ENCODE results near the gene CEP68.

CEP68 gene

GRCh38 chr2:65081232-65081685 lies 25.0 kb downstream of the CEP68 start:
- TF ChIP-seq CTCF (IDR thresholded peaks at IDR 0.05) = no peak

GRCh38 chr2:65085148-65085547 lies 28.9 kb downstream of the CEP68 start:
- TF ChIP-seq CTCF (IDR thresholded peaks at IDR 0.05) = no peak

- no peak for TF ChIP-seq CTCF (IDR thresholded peaks at IDR 0.05)
Measured at GRCh38 chr2:65092791-65093190, 36.6 kb downstream of the CEP68 start.

- no peak for TF ChIP-seq CTCF (IDR thresholded peaks at IDR 0.05)
Measured at GRCh38 chr2:65093211-65093610, 37.0 kb downstream of the CEP68 start.

- no peak for TF ChIP-seq CTCF (IDR thresholded peaks at IDR 0.05)
Measured at GRCh38 chr2:65096948-65097347, 40.7 kb downstream of the CEP68 start.

GRCh38 chr2:65097844-65098243 lies 41.6 kb downstream of the CEP68 start:
- TF ChIP-seq CTCF (IDR thresholded peaks at IDR 0.05) = no peak

GRCh38 chr2:65098741-65099140 lies 42.5 kb downstream of the CEP68 start:
- no peak for TF ChIP-seq CTCF (IDR thresholded peaks at IDR 0.05)

- TF ChIP-seq CTCF (IDR thresholded peaks at IDR 0.05) = no peak
Measured at GRCh38 chr2:65101071-65101470, 44.9 kb downstream of the CEP68 start.

Data from LNCAP (cell line).